PFSK-1 (cell line): Measurements from ENCODE around the gene PRPF8.

Experiments used
- FOXP2 ChIP-seq: optimal IDR thresholded peaks from 2 replicates; pipeline ENCODE3; 2011; ENCODE audit warnings: borderline replicate concordance, control low read depth, inconsistent platforms; ENCODE audit not compliant: insufficient read depth; ENCODE audit errors: extremely low read length, extremely low read depth
- POLR2AphosphoS5 ChIP-seq: IDR thresholded peaks from 2 replicates; pipeline ENCODE4 v1.6.1; 2012; ENCODE audit warnings: low read depth, mild to moderate bottlenecking, control low read depth, low read length, moderate library complexity
- SIN3A ChIP-seq: IDR thresholded peaks from 2 replicates; pipeline ENCODE4 v1.6.1; 2012; ENCODE audit warnings: mild to moderate bottlenecking, low read length, moderate library complexity, borderline replicate concordance; ENCODE audit not compliant: insufficient read depth
- TAF1 ChIP-seq: IDR thresholded peaks from 2 replicates; pipeline ENCODE4 v1.6.1; 2012; ENCODE audit warnings: low read length, control low read depth, borderline replicate concordance; ENCODE audit not compliant: insufficient read depth
- TF ChIP-seq, protein P1 (sequence below), 2 experiments: IDR thresholded peaks; 2 replicates each; pipeline versions ENCODE4 v1.6.1 to v1.8.0; 2011 to 2012; ENCODE audit warnings: low read depth in 2 of 2, low read length in 2 of 2, control low read depth in 1 of 2, inconsistent platforms in 1 of 2, mild to moderate bottlenecking in 1 of 2, moderate library complexity in 1 of 2; ENCODE audit not compliant: insufficient read depth in 1 of 2

Gene PRPF8

DNA sequence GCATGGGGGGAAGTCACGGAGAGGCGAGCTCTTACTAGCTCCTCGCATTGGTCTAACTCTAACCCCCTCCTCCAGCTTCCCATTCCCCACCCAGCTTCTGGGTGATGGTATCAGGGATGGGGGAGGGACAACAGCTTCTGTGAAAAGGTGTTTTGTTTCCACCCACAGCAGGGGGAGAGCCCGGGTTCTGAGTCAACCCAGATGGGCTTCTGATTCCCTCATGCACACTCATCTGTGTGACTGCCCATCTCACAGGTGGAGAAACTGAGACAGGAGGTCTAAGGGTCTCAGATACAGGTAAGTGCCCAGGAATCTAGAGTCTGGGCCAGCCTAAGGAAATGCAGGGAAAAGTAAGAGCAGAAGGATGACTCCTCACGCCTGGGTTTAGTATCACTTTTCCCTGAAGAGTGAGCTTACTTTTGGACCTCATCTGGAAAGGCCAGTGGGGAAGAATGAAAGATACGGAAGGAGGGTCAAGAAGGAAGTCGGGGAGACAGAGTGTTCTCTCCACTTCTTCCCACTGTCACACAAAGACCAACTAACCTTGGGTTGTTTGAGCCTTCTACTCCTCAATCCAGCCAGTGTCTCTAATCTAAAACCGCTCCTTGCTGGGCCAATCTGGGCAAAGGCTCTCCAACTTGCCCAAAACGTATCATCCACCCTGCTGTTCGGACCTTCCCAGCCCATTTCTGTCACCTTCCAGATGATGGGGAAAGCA, 28.7 kb upstream of the PRPF8 start:
- peak; percentile 30; the same call in 1 of the 2 replicates for TF ChIP-seq POLR2AphosphoS5
- TF ChIP-seq, protein P1, sequence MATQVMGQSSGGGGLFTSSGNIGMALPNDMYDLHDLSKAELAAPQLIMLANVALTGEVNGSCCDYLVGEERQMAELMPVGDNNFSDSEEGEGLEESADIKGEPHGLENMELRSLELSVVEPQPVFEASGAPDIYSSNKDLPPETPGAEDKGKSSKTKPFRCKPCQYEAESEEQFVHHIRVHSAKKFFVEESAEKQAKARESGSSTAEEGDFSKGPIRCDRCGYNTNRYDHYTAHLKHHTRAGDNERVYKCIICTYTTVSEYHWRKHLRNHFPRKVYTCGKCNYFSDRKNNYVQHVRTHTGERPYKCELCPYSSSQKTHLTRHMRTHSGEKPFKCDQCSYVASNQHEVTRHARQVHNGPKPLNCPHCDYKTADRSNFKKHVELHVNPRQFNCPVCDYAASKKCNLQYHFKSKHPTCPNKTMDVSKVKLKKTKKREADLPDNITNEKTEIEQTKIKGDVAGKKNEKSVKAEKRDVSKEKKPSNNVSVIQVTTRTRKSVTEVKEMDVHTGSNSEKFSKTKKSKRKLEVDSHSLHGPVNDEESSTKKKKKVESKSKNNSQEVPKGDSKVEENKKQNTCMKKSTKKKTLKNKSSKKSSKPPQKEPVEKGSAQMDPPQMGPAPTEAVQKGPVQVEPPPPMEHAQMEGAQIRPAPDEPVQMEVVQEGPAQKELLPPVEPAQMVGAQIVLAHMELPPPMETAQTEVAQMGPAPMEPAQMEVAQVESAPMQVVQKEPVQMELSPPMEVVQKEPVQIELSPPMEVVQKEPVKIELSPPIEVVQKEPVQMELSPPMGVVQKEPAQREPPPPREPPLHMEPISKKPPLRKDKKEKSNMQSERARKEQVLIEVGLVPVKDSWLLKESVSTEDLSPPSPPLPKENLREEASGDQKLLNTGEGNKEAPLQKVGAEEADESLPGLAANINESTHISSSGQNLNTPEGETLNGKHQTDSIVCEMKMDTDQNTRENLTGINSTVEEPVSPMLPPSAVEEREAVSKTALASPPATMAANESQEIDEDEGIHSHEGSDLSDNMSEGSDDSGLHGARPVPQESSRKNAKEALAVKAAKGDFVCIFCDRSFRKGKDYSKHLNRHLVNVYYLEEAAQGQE (IDR thresholded peaks at IDR 0.05; ENCODE audit: insufficient read depth in 1 of 2, low read depth in 2 of 2, low read length in 2 of 2) = no peak

DNA sequence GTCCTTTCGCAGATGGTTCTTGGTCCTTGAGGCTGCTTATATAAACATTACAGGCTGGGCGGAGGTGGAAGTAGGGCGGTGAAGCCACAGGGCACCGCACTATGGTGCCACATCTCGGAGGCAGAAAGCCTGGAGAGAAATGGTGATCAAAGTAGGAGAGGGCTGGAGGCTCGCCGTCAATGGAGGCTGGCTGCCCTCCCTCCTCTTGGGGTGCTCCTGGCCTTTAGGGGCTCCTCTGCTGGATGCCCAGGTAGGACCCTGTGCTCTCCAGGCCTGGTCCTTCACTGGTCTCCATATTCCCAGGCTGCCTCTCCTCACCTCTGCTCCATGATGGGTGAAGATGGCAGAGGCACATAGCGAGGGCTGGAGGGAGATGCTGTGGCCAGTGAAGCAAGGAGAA, 27.6 kb upstream of the PRPF8 start:
- no peak for TF ChIP-seq POLR2AphosphoS5
- TF ChIP-seq SIN3A = no peak
- TF ChIP-seq FOXP2 = no peak
- TF ChIP-seq, protein P1 (IDR thresholded peaks at IDR 0.05; ENCODE audit: insufficient read depth in 1 of 2, low read depth in 2 of 2, low read length in 2 of 2) = no peak
- no peak for TF ChIP-seq TAF1

DNA sequence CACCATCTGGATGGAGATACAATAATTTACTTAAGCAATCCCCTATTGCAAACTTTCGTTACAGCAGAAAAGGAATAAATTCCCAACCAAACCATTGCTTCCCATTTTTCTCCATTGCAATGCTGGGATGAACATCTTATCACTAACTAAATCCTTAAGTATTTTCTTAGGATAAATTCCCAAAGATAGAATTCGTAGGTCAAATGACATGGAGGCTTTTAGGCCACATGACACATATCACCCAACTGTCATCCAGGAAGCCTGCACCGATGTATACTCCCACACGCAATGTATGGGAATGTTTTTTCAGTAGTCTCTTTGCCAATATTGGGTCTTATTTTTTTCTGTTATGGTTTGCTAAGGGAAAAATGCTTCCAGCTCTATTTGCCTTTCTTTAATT, 27.1 kb upstream of the PRPF8 start:
- TF ChIP-seq, protein P1 (IDR thresholded peaks at IDR 0.05; ENCODE audit: insufficient read depth in 1 of 2, low read depth in 2 of 2, low read length in 2 of 2) = no peak
- TF ChIP-seq FOXP2 = no peak
- no peak for TF ChIP-seq POLR2AphosphoS5
- no peak for TF ChIP-seq TAF1
- TF ChIP-seq SIN3A = no peak

DNA sequence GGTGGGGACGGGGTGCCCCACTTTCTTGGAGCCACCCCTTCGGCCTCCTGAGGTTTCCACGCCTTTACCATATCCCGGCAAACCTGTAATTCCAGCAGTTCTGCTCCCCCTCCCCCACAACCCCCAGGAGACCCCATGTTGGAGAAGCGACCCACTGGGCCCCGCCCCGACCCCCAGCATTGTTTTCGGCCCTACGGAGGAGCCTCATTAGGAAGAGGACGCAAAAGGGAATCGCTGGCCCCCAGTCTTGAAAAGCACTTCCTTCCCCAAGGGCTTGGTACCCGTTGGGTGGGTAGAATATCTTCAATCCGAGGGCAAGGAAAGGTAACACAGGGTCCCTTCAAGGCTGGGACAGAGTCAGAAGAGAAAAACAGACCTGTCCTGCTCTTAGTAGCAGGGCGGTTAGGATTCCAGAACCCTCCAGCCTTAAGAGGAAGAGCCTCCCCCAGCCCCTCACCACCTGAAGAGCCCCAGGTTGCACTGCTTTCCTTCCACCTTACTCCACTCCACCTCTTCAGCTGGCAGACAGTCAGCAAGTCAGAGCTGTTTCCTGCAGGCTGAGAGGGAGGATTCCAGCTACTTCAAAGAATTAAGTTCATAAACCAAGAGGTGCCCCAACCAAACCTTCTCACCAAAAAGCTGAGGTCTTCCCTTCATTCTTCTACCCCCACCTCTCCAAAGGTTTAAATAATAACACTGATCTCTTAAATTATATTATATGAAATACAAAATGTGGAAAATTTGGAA, 26.3 kb upstream of the PRPF8 start:
- no peak for TF ChIP-seq FOXP2
- TF ChIP-seq TAF1 = no peak
- TF ChIP-seq POLR2AphosphoS5 = no peak
- TF ChIP-seq SIN3A = no peak
- TF ChIP-seq, protein P1 (IDR thresholded peaks at IDR 0.05; ENCODE audit: insufficient read depth in 1 of 2, low read depth in 2 of 2, low read length in 2 of 2) = no peak
